Measurements from ENCODE around the gene ESRRB. TPM values are rescaled to one million over a fixed set of nuclear protein-coding genes. Genes with fewer than 3 reads are reported as not detected.

Gene ESRRB
- 0.19 and 0.57 TPM in 2 replicates for total RNA-seq (2014; rRNA removed; shearing (Covaris generic))

DNA sequence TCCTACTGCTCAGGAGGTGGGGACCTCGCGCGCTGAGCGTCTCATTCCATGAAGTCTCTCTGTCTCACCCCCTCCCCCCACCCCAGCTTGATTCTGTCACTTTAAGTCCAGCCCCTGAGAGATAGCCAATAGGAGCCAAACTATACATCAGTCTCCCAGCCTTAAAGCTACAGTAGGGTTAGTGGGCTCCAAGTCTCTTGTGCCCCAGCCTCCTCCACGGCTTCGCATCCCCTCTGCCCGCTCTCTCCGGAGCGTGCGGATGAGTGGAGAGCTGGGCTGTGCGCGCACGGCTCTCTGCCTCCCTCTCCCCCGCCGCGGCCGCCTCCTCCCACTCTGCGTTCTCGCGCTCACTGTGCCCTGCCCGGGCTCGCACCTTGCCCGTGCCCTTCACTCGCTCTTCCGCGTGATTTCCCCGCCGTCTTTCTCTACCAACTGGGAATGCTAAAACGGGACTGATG is at the start of gene ESRRB:
Gene ESRRB, plus strand, starts transcription at position 191 of the 458 bp plus-strand sequence. Its CDS starts 265 bp downstream, at position 456.

Other genes starting within 250 kb of the ESRRB start
- 23.4 and 32.5 TPM in 2 replicates for gene GPATCH2L, start 224.2 kb upstream of the ESRRB start, total RNA-seq (2014; rRNA removed; shearing (Covaris generic))

All from A375 (cell line).